Measurements from ENCODE around the gene ENO1.

The ENO1 gene

GRCh38 chr1:8866792-8867415 is 11.6 kb downstream of the ENO1 start:
- peaks cover 78 to 100% of the 10 kb centered on the region in 2 donors for H3K36me3 ChIP-seq (replicated peaks in 1 of 2; ENCODE audit: control insufficient read depth in 2 of 2, insufficient read depth in 2 of 2, low read length in 2 of 2)
- WGBS, 2 donors (ENCODE audit: extremely low coverage in 2 of 2, insufficient read length in 2 of 2, insufficient replicate concordance in 1 of 2) = no CpG with 5 or more reads among the region's 11 CpGs

GRCh38 chr1:8866173-8866791 is 12.2 kb downstream of the ENO1 start:
- peaks cover 9% of the 10 kb centered on the region for H3K79me1 ChIP-seq (ENCODE audit: low read depth, low read length)
- no peaks in the 10 kb centered on the region for H3K27me3 ChIP-seq (ENCODE audit: control insufficient read depth in 3 of 3, insufficient read depth in 3 of 3, low read depth in 1 of 3, low read length in 3 of 3)
- no peak overlapping the region for H3K18ac ChIP-seq (ENCODE audit: low read length)
- H3K14ac ChIP-seq (ENCODE audit: low read length) = no peak overlapping the region
- H2AK5ac ChIP-seq (ENCODE audit: low read depth, low read length) = no peak overlapping the region
- no CpG with 5 or more reads among the region's 10 CpGs for WGBS, 2 donors (ENCODE audit: extremely low coverage in 2 of 2, insufficient read length in 2 of 2, insufficient replicate concordance in 1 of 2)
- no peak overlapping the region for H2BK120ac ChIP-seq (ENCODE audit: low read depth, low read length)
- H4K8ac ChIP-seq (ENCODE audit: low read depth, low read length) = no peak overlapping the region
- peaks cover 0 to 6% of the 10 kb centered on the region in 2 donors for H3K4me1 ChIP-seq (ENCODE audit: control insufficient read depth in 2 of 2, insufficient read depth in 1 of 2, low read depth in 1 of 2, low read length in 2 of 2)
- H3K23ac ChIP-seq (ENCODE audit: low read depth, low read length, poor library complexity) = no peak overlapping the region
- no peak overlapping the region for H3K9ac ChIP-seq (ENCODE audit: low read depth, low read length, poor library complexity)
- no peaks in the 10 kb centered on the region for H3K9me3 ChIP-seq (replicated peaks in 1 of 2; ENCODE audit: control insufficient read depth in 2 of 2, insufficient read depth in 1 of 2, low read depth in 1 of 2, low read length in 2 of 2)
- no peak overlapping the region for H2BK15ac ChIP-seq (ENCODE audit: low read length)
- no peak overlapping the region for H2BK12ac ChIP-seq (ENCODE audit: low read length)
- H4K91ac ChIP-seq (ENCODE audit: low read depth, low read length, poor library complexity) = no peak overlapping the region
- H3K36me3 ChIP-seq (replicated peaks in 1 of 2; ENCODE audit: control insufficient read depth in 2 of 2, insufficient read depth in 2 of 2, low read length in 2 of 2) = peaks cover 74 to 100% of the 10 kb centered on the region in 2 donors
- no peak overlapping the region for H3K4me2 ChIP-seq (ENCODE audit: insufficient read depth, low read length, poor library complexity, severe bottlenecking)
- no peak overlapping the region for H2BK5ac ChIP-seq (ENCODE audit: low read length)
- DNase-seq (ENCODE audit: low spot score) = no peak
- no peak overlapping the region for H3K4ac ChIP-seq (ENCODE audit: low read length)
- no peak overlapping the region for H2AFZ ChIP-seq (ENCODE audit: low read length)
- H3K4me3 ChIP-seq (ENCODE audit: low read length in 2 of 2) = no peak overlapping the region
- no peak overlapping the region for H3K27ac ChIP-seq (replicated peaks; ENCODE audit: low read length)

More at GRCh38 chr1:8866792-8867415, 11.6 kb downstream of the ENO1 start:
- Histone ChIP-seq H3K4me1 (ENCODE audit: control insufficient read depth in 2 of 2, insufficient read depth in 1 of 2, low read depth in 1 of 2, low read length in 2 of 2) (peaks cover 0 to 6% of the 10 kb centered on the region in 2 donors), H2BK120ac (ENCODE audit: low read depth, low read length) (no peak overlapping the region), H2BK5ac (ENCODE audit: low read length) (no peak overlapping the region), H3K27ac (replicated peaks; ENCODE audit: low read length) (no peak overlapping the region), H3K4me2 (ENCODE audit: insufficient read depth, low read length, poor library complexity, severe bottlenecking) (no peak overlapping the region), H4K91ac (ENCODE audit: low read depth, low read length, poor library complexity) (no peak overlapping the region), H2BK15ac (ENCODE audit: low read length) (no peak overlapping the region), H2BK12ac (ENCODE audit: low read length) (no peak overlapping the region), H3K9ac (ENCODE audit: low read depth, low read length, poor library complexity) (no peak overlapping the region), H2AFZ (ENCODE audit: low read length) (no peak overlapping the region), H3K4me3 (ENCODE audit: low read length in 2 of 2) (no peak overlapping the region), H3K79me1 (ENCODE audit: low read depth, low read length) (peaks cover 11% of the 10 kb centered on the region), H3K18ac (ENCODE audit: low read length) (no peak overlapping the region), H3K27me3 (ENCODE audit: control insufficient read depth in 3 of 3, insufficient read depth in 3 of 3, low read depth in 1 of 3, low read length in 3 of 3) (no peaks in the 10 kb centered on the region), H3K4ac (ENCODE audit: low read length) (no peak overlapping the region), H2AK5ac (ENCODE audit: low read depth, low read length) (no peak overlapping the region), H3K14ac (ENCODE audit: low read length) (no peak overlapping the region), H4K8ac (ENCODE audit: low read depth, low read length) (no peak overlapping the region), H3K9me3 (replicated peaks in 1 of 2; ENCODE audit: control insufficient read depth in 2 of 2, insufficient read depth in 1 of 2, low read depth in 1 of 2, low read length in 2 of 2) (no peaks in the 10 kb centered on the region), H3K23ac (ENCODE audit: low read depth, low read length, poor library complexity) (peak overlapping the region; percentile 81)
- no peak for DNase-seq (ENCODE audit: low spot score)

- Histone ChIP-seq H3K36me3 (replicated peaks in 1 of 2; ENCODE audit: control insufficient read depth in 2 of 2, insufficient read depth in 2 of 2, low read length in 2 of 2) (peaks cover 72 to 99% of the 10 kb centered on the region in 2 donors), H3K14ac (ENCODE audit: low read length) (no peak overlapping the region), H2BK12ac (ENCODE audit: low read length) (no peak overlapping the region), H3K9me3 (replicated peaks in 1 of 2; ENCODE audit: control insufficient read depth in 2 of 2, insufficient read depth in 1 of 2, low read depth in 1 of 2, low read length in 2 of 2) (no peaks in the 10 kb centered on the region), H3K27ac (replicated peaks; ENCODE audit: low read length) (peak overlapping the region; percentile 16), H3K79me1 (ENCODE audit: low read depth, low read length) (peaks cover 2% of the 10 kb centered on the region), H2BK15ac (ENCODE audit: low read length) (no peak overlapping the region), H4K8ac (ENCODE audit: low read depth, low read length) (no peak overlapping the region), H3K4me3 (ENCODE audit: low read length in 2 of 2) (peak overlapping the region in 1 of 2 donors; percentile 23), H2AK5ac (ENCODE audit: low read depth, low read length) (no peak overlapping the region), H4K91ac (ENCODE audit: low read depth, low read length, poor library complexity) (no peak overlapping the region), H2BK5ac (ENCODE audit: low read length) (no peak overlapping the region), H2AFZ (ENCODE audit: low read length) (no peak overlapping the region), H3K18ac (ENCODE audit: low read length) (peak overlapping the region; percentile 21), H3K23ac (ENCODE audit: low read depth, low read length, poor library complexity) (no peak overlapping the region), H2BK120ac (ENCODE audit: low read depth, low read length) (no peak overlapping the region), H3K4me1 (ENCODE audit: control insufficient read depth in 2 of 2, insufficient read depth in 1 of 2, low read depth in 1 of 2, low read length in 2 of 2) (peaks cover 0 to 6% of the 10 kb centered on the region in 2 donors), H3K4me2 (ENCODE audit: insufficient read depth, low read length, poor library complexity, severe bottlenecking) (no peak overlapping the region), H3K9ac (ENCODE audit: low read depth, low read length, poor library complexity) (peak overlapping the region; percentile 47), H3K27me3 (ENCODE audit: control insufficient read depth in 3 of 3, insufficient read depth in 3 of 3, low read depth in 1 of 3, low read length in 3 of 3) (no peaks in the 10 kb centered on the region), H3K4ac (ENCODE audit: low read length) (no peak overlapping the region)
- no peak for DNase-seq (ENCODE audit: low spot score)
- no CpG with 5 or more reads among the region's 6 CpGs for WGBS, 2 donors (ENCODE audit: extremely low coverage in 2 of 2, insufficient read length in 2 of 2, insufficient replicate concordance in 1 of 2)
Observed at GRCh38 chr1:8864713-8865344, 13.7 kb downstream of the ENO1 start.

- no CpG with 5 or more reads among the region's 13 CpGs for WGBS, 2 donors (ENCODE audit: extremely low coverage in 2 of 2, insufficient read length in 2 of 2, insufficient replicate concordance in 1 of 2)
- DNase-seq (ENCODE audit: low spot score) = no peak
- Histone ChIP-seq H3K18ac (ENCODE audit: low read length) (no peak overlapping the region), H3K4ac (ENCODE audit: low read length) (no peak overlapping the region), H3K14ac (ENCODE audit: low read length) (no peak overlapping the region), H2BK5ac (ENCODE audit: low read length) (no peak overlapping the region), H2AK5ac (ENCODE audit: low read depth, low read length) (no peak overlapping the region), H3K4me3 (ENCODE audit: low read length in 2 of 2) (no peak overlapping the region), H2AFZ (ENCODE audit: low read length) (no peak overlapping the region), H2BK12ac (ENCODE audit: low read length) (peak overlapping the region; percentile 80), H2BK15ac (ENCODE audit: low read length) (no peak overlapping the region), H3K27ac (replicated peaks; ENCODE audit: low read length) (peak overlapping the region; percentile 52), H3K9ac (ENCODE audit: low read depth, low read length, poor library complexity) (peak overlapping the region; percentile 47), H3K23ac (ENCODE audit: low read depth, low read length, poor library complexity) (peak overlapping the region; percentile 58), H3K4me2 (ENCODE audit: insufficient read depth, low read length, poor library complexity, severe bottlenecking) (no peak overlapping the region), H3K4me1 (ENCODE audit: control insufficient read depth in 2 of 2, insufficient read depth in 1 of 2, low read depth in 1 of 2, low read length in 2 of 2) (peaks cover 5 to 6% of the 10 kb centered on the region in 2 donors), H3K9me3 (replicated peaks in 1 of 2; ENCODE audit: control insufficient read depth in 2 of 2, insufficient read depth in 1 of 2, low read depth in 1 of 2, low read length in 2 of 2) (no peaks in the 10 kb centered on the region), H3K79me1 (ENCODE audit: low read depth, low read length) (peaks cover 2% of the 10 kb centered on the region), H3K27me3 (ENCODE audit: control insufficient read depth in 3 of 3, insufficient read depth in 3 of 3, low read depth in 1 of 3, low read length in 3 of 3) (no peaks in the 10 kb centered on the region), H3K36me3 (replicated peaks in 1 of 2; ENCODE audit: control insufficient read depth in 2 of 2, insufficient read depth in 2 of 2, low read length in 2 of 2) (peaks cover 72 to 98% of the 10 kb centered on the region in 2 donors), H4K91ac (ENCODE audit: low read depth, low read length, poor library complexity) (no peak overlapping the region), H2BK120ac (ENCODE audit: low read depth, low read length) (no peak overlapping the region), H4K8ac (ENCODE audit: low read depth, low read length) (no peak overlapping the region)
Observed at GRCh38 chr1:8863794-8864233, 14.7 kb downstream of the ENO1 start.
